GM21723 (cell line): ENCODE results near the gene ADCY2.

Experiments
- ATAC-seq: cut with Tn5 transposase; IDR thresholded peaks from one replicate; pipeline ENCODE4 v1.9.1; 2021; ENCODE audit warnings: mild to moderate bottlenecking, moderate library complexity; ENCODE audit not compliant: unreplicated experiment

The ADCY2 gene

GRCh38 chr5:7395947-7396712, at the start of gene ADCY2:
ADCY2 (plus strand) TSS chr5:7396138; CDS start chr5:7396297, 159 bp downstream.
- ATAC-seq = no peak

- no peak for ATAC-seq
These were observed 48.6 kb upstream of the ADCY2 start for GRCh38 chr5:7347377-7347776.

- ATAC-seq = no peak
These were observed 47.6 kb upstream of the ADCY2 start for GRCh38 chr5:7348168-7348854.

GRCh38 chr5:7361593-7361992, 34.3 kb upstream of the ADCY2 start:
- no peak for ATAC-seq

GRCh38 chr5:7363067-7363677, 32.8 kb upstream of the ADCY2 start:
- ATAC-seq = no peak

GRCh38 chr5:7364226-7364875, 31.6 kb upstream of the ADCY2 start:
- no peak for ATAC-seq

- no peak for ATAC-seq
These were observed 28.2 kb upstream of the ADCY2 start for GRCh38 chr5:7367780-7368179.

- ATAC-seq = no peak
These were observed 23.5 kb upstream of the ADCY2 start for GRCh38 chr5:7372399-7372798.

GRCh38 chr5:7374186-7374585, 21.8 kb upstream of the ADCY2 start:
- ATAC-seq = no peak

- no peak for ATAC-seq
These were observed 20.5 kb upstream of the ADCY2 start for GRCh38 chr5:7375457-7375856.

GRCh38 chr5:7376871-7377270, 19.1 kb upstream of the ADCY2 start:
- no peak for ATAC-seq

GRCh38 chr5:7377761-7378160, 18.2 kb upstream of the ADCY2 start:
- no peak for ATAC-seq

- ATAC-seq = no peak
These were observed 13.3 kb upstream of the ADCY2 start for GRCh38 chr5:7382588-7382987.

- ATAC-seq = no peak
These were observed 10.3 kb upstream of the ADCY2 start for GRCh38 chr5:7385681-7386080.

GRCh38 chr5:7388553-7388952, 7.4 kb upstream of the ADCY2 start:
- ATAC-seq = no peak

GRCh38 chr5:7391215-7391614, 4.7 kb upstream of the ADCY2 start:
- ATAC-seq = no peak

- ATAC-seq = no peak
These were observed 3.9 kb upstream of the ADCY2 start for GRCh38 chr5:7391814-7392692.

- no peak for ATAC-seq
These were observed 3.3 kb upstream of the ADCY2 start for GRCh38 chr5:7392693-7393024.

- ATAC-seq = no peak
These were observed 1.8 kb upstream of the ADCY2 start for GRCh38 chr5:7393921-7394799.
